WTC11 (cell line): Measurements from ENCODE around the gene TEKTIP1. TPM values are rescaled to one million over a fixed set of nuclear protein-coding genes. Genes with fewer than 3 reads are reported as not detected.

Experiments
- ATAC-seq: fragments of 200-7000 bp; cut with Tn5 transposase; 2 replicates; pipeline ENCODE4 v1.10.0; 2021; ENCODE audit warnings: mild to moderate bottlenecking, moderate library complexity
- CTCF ChIA-PET: fragments of 300-600 bp; sonication (Branson Sonifier 250); formaldehyde crosslinking; loops from one replicate; lab custom pipeline; 2021; ENCODE audit warnings: antibody characterized with exemption; lab: Charles Lee
- POLR2A ChIA-PET: fragments of 350-600 bp; sonication (Branson Sonifier 250); formaldehyde crosslinking; loops from one replicate; lab custom pipeline; 2021; ENCODE audit warnings: antibody characterized with exemption; lab: Charles Lee
- DNase-seq: peaks from one replicate; pipeline ENCODE4 v3.0.0; 2021; ENCODE audit warnings: low spot score
- H3K27ac Mint-ChIP-seq: 2 replicates; pipeline ENCODE4 v1.8.0; 2021; ENCODE audit warnings: mixed read lengths
- H3K27me3 Mint-ChIP-seq: 2 replicates; pipeline ENCODE4 v1.8.0; 2021; ENCODE audit warnings: low read depth, mild to moderate bottlenecking, moderate library complexity, mixed read lengths
- H3K36me3 Mint-ChIP-seq: 2 replicates; pipeline ENCODE4 v1.8.0; 2021; ENCODE audit warnings: mixed read lengths
- H3K4me1 Mint-ChIP-seq: 2 replicates; pipeline ENCODE4 v1.8.0; 2022; ENCODE audit warnings: mixed read lengths
- H3K4me3 Mint-ChIP-seq: 2 replicates; pipeline ENCODE4 v1.8.0; 2021; ENCODE audit warnings: mild to moderate bottlenecking, moderate library complexity, mixed read lengths
- H3K9me3 Mint-ChIP-seq: 2 replicates; pipeline ENCODE4 v1.8.0; 2021; ENCODE audit warnings: mixed read lengths
- CTCF ChIP-seq: fragments of 200-600 bp; IDR thresholded peaks from 2 replicates; pipeline ENCODE4 v1.8.0; 2022; ENCODE audit warnings: antibody characterized with exemption
- GTF2I ChIP-seq: fragments of 250-450 bp; sonication (Bioruptor Pico); conservative IDR thresholded peaks from 2 replicates; pipeline ENCODE4 v1.4.0; 2021; ENCODE audit warnings: mild to moderate bottlenecking
- HMGXB4 ChIP-seq: sonication (generic); formaldehyde crosslinking; IDR thresholded peaks from 2 replicates; pipeline ENCODE4 v1.8.1; 2023; ENCODE audit warnings: mild to moderate bottlenecking, moderate library complexity, missing genetic modification reagents
- IRF1 ChIP-seq: sonication (generic); formaldehyde crosslinking; IDR thresholded peaks from 2 replicates; pipeline ENCODE4 v1.8.0; 2023; ENCODE audit warnings: missing genetic modification reagents
- TP53 ChIP-seq: sonication (generic); formaldehyde crosslinking; IDR thresholded peaks from 2 replicates; pipeline ENCODE4 v1.8.1; 2023; ENCODE audit warnings: mild to moderate bottlenecking, missing genetic modification reagents
- ZNF416 ChIP-seq: fragments of 250-450 bp; sonication (Bioruptor Pico); IDR thresholded peaks from 2 replicates; pipeline ENCODE4 v1.9.0; 2021; ENCODE audit warnings: mild to moderate bottlenecking, inconsistent platforms
- ZNF425 ChIP-seq: fragments of 250-450 bp; sonication (Bioruptor Pico); conservative IDR thresholded peaks from 2 replicates; pipeline ENCODE4 v1.9.0; 2021; ENCODE audit warnings: mild to moderate bottlenecking
- total RNA-seq: library from RNA; stranded (reverse); gene quantifications from 3 replicates; pipeline ENCODE4 v1.2.3, GENCODE V29; 2021

Gene TEKTIP1
- total RNA-seq, 1 experiment from 2014 or later: 6.3 TPM

- Mint-ChIP-seq H3K4me1 (peaks cover 9% of the 10 kb centered on the region), H3K27me3 (no peaks in the 10 kb centered on the region), H3K4me3 (no peak overlapping the region), H3K27ac (no peak overlapping the region; the same call in 1 of the 2 replicates), H3K36me3 (peaks cover 27% of the 10 kb centered on the region), H3K9me3 (peaks cover 4% of the 10 kb centered on the region)
- no peak for DNase-seq
- POLR2A ChIA-PET: no interaction called here
- no peak for TF ChIP-seq ZNF425
- TF ChIP-seq GTF2I (CRISPR knock-in tag): peak; percentile 86
- CTCF ChIA-PET: interaction anchor here (0.9 to 3.9 kb wide), 6 partner anchors 8 to 150 kb away, joined by 3 to 22 read pairs (median 6); no protein-coding TSS in a partner anchor
- no peak; the same call in 1 of the 2 replicates for ATAC-seq
Observed at GRCh38 chr19:3537438-3538240, 1.3 kb upstream of the TEKTIP1 start.

- Mint-ChIP-seq H3K27ac (no peak overlapping the region), H3K9me3 (peaks cover 4% of the 10 kb centered on the region), H3K27me3 (no peaks in the 10 kb centered on the region), H3K4me3 (no peak overlapping the region), H3K4me1 (peaks cover 9% of the 10 kb centered on the region), H3K36me3 (peaks cover 23% of the 10 kb centered on the region)
- CTCF ChIA-PET: interaction anchor here (0.9 to 3.9 kb wide), 8 partner anchors 7 to 149 kb away, joined by 3 to 22 read pairs (median 6); no protein-coding TSS in a partner anchor
- ATAC-seq (no peak), DNase-seq (no peak)
- TF ChIP-seq HMGXB4 (CRISPR knock-in tag): no peak
- TF ChIP-seq TP53: no peak
- TF ChIP-seq ZNF416 (CRISPR knock-in tag): no peak
- POLR2A ChIA-PET: interaction anchor here (0.8 kb wide), 1 partner anchor 20 kb away, joined by 3 read pairs; no protein-coding TSS in a partner anchor
Observed at GRCh38 chr19:3538258-3538929, 580 bp upstream of the TEKTIP1 start.

- no peak for DNase-seq
- TF ChIP-seq CTCF (no peak), GTF2I (CRISPR knock-in tag) (peak; percentile 81; the same call in 1 of the 2 replicates)
- Mint-ChIP-seq H3K4me1 (peaks cover 9% of the 10 kb centered on the region), H3K9me3 (peaks cover 4% of the 10 kb centered on the region), H3K4me3 (no peak overlapping the region), H3K36me3 (peaks cover 15% of the 10 kb centered on the region), H3K27ac (no peak overlapping the region), H3K27me3 (no peaks in the 10 kb centered on the region)
- POLR2A ChIA-PET: interaction anchor here (0.7 kb wide), 1 partner anchor 1112 kb away, joined by 4 read pairs; the partner anchor contains the start of gene TIMM13
- no peak for ATAC-seq
- CTCF ChIA-PET: interaction anchor here (0.6 to 3.4 kb wide), 2 partner anchors 13 to 14 kb away, joined by 3 to 22 read pairs; no protein-coding TSS in a partner anchor
Observed at GRCh38 chr19:3539756-3540118, 763 bp downstream of the TEKTIP1 start.

- Mint-ChIP-seq H3K4me3 (no peak overlapping the region), H3K4me1 (peaks cover 8% of the 10 kb centered on the region), H3K27me3 (no peaks in the 10 kb centered on the region), H3K27ac (no peak overlapping the region), H3K9me3 (peaks cover 4% of the 10 kb centered on the region), H3K36me3 (peaks cover 6% of the 10 kb centered on the region)
- CTCF ChIA-PET: interaction anchor here (0.7 to 4.4 kb wide), 3 partner anchors 33 to 258 kb away, joined by 3 to 115 read pairs (median 4); no protein-coding TSS in a partner anchor
- POLR2A ChIA-PET: no interaction called here
- ATAC-seq (no peak), DNase-seq (no peak)
- TF ChIP-seq IRF1 (CRISPR knock-in tag): no peak
Observed at GRCh38 chr19:3543150-3544057, 4.4 kb downstream of the TEKTIP1 start.
